Fibroblast of peridontal ligament (primary cell): ENCODE results near the gene SIRT5.

Experiments used
- DNase-seq: peaks from one replicate; pipeline ENCODE4 v3.0.0-alpha.2; 2010; ENCODE audit errors: extremely low read depth

The SIRT5 gene

DNA sequence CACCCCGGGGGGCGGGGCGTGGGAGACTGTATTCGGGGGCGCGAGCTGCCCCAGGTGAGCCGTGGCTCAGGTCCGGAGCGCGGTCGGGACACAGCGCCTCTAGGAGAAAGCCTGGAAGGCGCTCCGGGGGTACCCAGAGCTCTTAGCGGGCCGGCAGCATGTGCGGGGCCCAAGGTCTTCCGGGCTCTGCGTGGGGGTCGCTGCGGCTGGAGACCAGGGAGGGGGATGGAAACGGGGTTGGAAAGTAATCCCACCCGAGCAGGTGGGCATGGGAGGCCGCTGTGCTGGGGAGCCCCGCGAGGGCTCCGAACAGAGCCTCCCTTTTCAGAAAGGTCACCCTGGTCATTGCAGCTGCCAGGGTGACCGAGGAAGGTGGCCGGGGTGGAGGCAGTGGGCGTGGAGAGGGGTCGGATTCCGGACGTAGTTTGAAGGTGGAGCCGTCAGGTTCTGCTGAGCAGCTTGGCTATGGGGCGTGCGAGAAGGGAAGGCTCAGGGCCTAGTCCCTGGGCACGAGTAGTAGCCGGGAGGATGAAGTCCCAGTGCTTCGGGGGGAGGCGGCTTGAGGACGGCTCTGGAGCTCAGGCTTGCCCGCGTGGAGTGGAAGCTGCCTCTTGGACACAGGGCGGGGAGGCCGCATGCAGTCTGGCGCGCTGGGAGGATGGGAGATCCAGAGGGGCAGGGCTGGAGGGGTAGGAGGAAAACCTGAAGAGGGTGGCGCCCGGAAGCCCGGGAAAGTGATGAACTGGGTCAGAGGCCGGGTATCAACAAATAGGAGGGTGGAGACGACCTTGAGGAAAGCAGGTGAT lies at the start of gene SIRT5:
Gene SIRT5, plus strand, starts transcription at position 31 of the 806 bp plus-strand sequence. CDS start 9,510 bp downstream, outside the sequence.
- peak; percentile 68 for DNase-seq

DNA sequence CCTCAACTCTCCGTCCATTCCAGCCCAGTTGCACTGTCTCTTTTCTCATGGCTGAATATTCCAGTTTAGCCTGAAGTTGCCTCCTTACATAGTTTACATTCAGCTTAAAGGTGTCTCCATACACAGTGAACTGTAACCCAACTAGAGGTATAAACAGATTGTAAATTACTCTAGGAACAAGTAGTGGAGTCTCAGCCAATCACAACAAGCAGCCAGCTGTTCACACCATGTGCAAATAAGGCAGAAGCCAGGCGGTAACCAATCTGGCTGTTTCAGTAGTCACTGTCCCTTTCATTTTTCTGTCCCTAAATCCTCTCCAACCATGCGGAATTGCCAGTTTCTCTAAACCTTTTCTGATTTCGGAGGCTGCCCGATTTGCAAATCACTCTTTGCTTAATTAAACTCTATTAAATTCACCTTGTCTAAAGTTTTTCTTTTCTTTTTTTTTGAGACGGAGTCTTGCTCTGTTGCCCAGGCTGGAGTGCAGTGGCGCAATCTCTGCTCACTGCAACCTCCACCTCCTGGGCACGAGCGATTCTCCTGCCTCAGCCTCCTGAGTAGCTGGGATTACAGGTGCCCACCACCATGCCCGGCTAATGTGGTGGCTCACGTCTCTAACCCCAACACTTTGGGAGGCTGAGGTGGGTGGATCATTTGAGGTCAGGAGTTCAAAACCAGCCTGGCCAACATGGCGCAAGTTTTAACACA lies 49.4 kb upstream of the SIRT5 start:
- no peak for DNase-seq

DNA sequence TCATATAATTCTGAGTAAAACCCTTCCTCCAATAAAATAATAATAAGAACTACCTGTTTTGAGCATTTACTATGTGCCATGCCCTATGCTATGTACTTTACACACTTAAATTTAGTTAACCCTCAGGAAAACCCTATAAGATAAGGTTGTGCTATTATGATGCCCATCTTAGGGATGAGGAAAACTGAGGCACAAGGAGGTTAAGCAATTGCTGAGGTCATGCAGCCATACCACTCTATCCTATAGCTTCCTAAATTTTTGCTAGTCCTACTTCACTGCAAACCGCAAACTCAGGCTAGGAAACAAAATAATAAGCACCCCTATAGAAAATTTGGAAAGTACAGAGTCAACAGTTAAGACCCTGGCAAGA lies 48.1 kb upstream of the SIRT5 start:
- DNase-seq: no peak

DNA sequence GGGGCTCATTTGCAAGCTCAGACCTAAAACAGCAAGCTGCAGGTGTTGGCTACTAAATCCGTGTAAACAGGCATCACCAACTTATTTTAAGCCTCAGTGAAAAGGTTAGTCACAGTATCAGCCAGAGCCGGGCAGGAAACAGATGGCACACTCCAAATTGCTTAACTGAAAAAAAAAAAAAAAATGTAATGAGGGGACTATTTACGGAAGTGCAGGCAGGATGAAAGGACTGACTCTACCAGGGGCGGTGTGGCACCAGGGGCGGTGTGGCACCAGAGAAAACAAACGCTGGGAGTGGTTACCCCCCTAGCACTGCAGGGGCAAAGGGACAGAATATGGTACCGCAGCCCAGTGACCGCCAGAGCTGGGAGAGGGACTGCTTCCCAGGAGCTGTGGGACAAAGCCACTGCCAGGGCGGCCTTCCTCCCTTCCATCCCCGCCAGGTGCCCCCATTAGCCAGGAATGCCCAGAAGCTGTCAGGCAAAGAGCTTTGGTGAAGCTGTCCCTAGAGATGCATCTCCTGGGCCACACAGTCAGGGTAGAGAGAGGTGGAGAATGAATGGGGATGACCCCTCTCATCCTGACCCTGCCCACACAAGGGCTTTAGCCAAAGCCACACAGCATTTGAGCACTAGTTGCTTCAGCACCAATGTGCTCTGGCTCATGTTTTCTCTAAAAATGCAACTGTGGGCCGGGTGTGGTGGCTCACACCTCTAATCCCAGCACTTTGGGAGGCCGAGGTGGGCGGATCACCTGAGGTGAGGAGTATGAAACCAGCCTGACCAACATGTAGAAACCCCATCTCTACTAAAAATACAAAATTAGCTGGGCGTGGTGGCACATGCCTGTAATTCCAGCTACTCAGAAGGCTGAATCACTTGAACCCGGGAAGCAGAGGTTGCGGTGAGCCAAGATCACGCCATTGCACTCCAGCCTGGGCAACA lies 47.4 kb upstream of the SIRT5 start:
- no peak for DNase-seq

DNA sequence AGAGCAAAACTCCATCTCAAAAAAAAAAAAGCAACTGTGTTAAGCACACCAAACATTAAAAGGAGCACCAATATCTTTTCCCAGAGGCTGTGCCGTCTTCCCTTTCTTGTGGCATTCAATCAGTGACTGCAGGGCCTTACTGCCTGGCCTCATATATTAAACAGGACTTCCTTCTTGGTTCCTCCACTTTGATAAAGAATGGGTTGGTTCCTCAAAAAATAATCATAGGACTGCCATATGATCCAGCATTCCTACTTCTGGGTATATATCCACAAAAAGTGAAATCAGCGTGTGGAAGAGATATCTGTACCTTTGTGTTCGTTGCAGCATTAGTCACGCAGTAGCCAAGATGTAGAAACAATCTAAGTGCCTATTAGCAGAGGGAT lies 46.7 kb upstream of the SIRT5 start:
- DNase-seq: no peak

DNA sequence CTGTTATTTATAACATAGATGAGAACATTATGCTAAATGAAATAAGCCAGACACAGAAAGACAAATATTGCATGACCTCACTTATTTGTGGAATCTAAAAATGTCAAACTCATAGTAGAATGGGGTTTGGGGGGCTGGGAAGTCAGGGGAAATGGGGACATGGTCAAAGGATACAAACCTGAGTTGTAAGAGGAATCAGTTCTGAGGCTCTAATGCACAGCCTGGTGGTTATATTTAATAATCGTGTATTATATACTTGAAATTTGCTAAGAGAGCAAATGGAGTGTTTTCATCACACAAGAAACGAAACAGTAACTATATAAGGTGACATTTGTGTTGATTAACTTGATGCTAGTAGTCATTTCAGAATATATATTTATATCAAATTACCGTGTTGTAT lies 46.2 kb upstream of the SIRT5 start:
- peak; percentile 21 for DNase-seq

DNA sequence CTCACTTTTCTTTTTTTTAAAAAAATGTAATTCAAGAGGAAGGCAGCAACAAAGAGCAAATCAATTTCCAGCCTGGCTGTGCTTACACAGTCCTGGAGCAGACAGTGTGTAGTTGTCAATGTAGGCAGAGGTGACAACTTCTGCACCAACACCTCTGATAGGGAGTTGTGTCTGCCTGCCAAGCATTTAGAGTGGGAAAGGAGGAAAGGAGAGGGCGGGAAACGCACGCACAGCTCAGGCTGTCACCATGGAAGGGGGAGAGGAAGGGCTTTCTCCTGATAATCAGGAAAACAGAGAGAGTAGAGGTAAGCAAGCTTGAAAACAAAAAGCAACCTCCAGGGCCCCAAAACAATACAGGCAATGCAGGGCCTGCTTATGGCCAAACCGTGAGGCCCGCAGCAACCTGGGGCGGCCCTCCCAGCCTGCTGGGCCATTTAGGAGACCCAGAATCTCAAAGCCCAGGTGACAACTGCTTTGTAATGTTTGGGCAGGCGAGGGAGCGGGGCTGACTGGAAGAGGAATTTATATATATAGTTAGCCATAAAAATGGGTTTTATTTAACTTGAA lies 45.5 kb upstream of the SIRT5 start:
- no peak for DNase-seq

DNA sequence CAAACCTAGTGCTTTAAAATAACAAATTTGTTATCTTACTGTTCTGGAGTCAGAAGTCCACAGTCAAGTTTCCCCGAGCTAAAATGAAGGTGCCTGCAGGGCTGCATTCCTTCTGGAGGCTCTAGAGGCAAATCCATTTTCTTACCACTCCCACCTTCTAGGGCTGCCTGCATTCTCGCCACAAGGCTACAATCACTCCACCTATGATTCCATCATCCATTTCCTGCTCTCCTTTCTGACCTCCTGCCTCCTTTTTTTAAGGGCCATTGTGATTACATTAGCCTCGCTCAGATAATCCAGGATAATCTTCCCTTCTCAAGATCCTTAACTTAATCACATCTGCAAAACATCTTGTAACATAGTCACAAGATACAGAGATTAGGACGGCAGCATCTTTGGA lies 42.4 kb upstream of the SIRT5 start:
- DNase-seq: no peak

DNA sequence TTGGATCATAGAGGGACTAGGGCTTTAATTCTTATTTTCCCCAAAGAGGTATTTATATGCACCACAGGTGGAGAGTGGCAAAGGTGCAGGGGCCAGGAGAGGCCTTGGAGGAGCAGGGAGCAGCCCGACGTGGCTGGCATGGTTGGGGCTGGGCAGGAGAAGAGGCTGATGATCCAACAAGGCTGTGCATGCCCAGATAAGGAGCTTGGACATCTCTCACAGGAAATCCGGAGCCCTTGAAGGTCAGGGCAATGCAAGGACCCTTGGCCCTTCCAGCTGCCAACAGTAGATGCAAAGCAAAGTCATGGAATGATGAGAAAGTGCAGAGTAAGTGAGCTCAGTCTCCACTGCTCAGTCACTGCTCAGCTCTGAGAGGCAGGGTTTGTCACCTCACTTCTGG lies 39.9 kb upstream of the SIRT5 start:
- DNase-seq: no peak

DNA sequence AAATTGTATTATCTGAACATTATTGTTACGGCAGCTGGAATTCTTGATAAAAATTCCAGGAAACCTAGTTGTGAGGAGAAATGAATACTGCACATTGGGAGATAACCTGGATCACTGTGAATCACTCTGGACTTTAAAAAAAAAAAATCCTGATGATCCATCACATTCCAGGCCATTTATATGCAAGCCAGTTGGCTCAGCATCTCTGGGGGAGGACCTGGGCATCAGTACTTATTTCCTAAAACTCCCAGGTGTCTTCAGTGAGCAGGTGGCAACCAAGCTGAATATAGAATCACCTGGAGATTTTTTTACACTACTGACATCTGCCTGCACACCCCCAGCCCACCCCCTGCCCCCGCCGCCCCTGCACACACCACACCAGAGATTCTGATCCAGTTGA lies 39.1 kb upstream of the SIRT5 start:
- DNase-seq: no peak

DNA sequence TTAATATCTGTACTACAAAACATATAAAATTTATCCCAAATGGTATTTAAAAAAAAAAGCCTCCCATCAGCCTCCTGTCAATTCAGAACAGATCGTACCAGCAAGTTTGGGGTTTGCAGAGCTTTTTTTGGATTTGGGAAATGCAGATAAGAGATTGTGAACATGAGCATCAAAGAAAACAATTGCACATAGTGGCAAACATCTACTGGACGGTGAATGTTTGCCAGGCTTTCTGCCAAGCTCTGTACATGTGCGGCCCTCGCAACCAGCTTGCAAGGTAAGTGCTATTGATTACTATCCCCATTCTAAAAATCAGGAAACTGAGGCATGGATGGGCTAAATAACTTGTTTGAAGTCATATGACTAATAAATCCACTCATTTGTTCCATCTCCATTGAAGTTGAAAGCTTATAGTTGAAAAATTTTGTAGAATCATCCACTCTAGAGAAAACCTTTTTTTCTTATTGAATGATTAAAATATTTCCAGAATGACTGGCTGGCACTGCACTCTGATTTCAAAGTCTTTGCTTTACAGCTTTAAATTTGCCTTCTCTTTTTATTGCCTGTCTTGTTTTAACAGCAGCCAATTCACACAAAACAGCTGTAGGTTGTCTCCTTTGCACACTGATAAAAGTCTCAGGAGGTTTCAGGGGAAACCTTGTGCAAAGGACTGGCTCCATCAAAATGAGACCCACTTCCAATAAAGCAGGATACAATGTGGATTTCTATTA lies 37.4 kb upstream of the SIRT5 start:
- peak; percentile 50 for DNase-seq

DNA sequence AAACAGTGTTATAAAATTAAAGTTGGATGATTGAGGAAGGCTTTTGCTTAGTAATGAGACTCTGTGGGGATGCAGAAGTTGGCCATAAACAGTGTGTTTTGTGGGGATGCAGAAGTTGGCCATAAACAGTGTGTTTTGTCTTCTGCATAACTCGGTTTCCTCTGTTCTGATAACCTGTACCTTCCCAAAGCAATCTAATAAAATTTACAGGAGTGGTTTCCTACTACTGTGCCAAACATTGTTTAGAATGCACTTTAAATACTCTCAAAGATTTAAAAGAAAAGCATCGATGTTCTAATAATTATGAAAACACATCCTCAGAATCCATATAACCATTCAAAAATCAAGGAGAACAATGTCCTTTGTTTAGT lies 36.9 kb upstream of the SIRT5 start:
- no peak for DNase-seq

DNA sequence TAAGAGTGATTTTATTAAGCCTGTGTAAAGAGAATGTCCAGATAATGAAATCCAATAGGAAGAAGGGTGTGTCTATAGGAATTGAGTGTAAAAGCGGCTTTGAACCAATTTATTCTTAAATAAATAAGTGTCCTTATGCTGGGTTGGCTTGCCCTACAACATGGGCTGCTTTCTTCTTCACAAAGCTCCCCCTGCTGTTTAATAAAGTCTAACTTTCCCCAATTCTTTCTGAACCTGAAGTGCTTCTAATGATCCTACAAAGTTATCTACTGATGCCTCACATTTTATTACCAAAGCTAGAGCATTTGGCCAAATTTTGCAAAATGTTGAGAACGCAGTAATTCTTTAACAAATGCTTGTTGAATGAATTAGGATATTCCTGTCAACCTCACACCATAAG lies 36.3 kb upstream of the SIRT5 start:
- peak; percentile 78 for DNase-seq

DNA sequence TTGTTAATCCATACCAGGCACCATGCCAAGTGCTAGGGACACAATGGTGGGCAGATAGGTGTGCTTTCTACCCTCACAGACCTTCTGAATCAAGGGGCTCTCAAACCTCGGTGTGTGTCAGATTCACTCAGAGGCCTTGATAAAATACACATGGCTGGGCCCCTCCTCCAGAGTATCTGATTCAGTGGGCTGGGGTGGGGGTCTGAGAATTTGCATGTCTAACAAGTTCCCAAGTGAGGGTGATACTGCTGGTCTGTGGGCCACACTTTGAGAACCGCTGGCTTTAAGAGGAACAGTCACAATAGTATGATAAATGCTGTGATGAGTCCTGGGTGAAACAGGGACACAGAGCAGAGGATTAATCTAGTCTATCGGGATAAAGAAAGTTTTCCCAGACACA lies 35.8 kb upstream of the SIRT5 start:
- no peak for DNase-seq

DNA sequence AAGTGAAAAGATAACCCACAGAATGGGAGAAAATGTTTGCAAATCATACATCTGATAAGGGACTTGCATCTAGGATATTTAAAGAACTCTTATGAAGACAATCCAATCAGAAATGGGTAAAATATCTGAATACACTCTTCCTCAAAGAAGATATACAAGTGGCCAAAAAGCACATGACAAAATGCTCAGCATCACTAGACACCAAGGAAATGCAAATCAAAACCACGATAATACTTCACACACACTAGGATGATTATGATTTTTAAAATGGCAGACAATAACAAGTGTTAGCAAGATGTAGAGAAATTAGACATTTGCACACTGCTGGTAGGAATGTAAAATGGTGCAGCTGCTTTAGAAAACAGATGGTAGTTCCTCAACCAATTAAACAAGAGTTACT lies 34.8 kb upstream of the SIRT5 start:
- no peak for DNase-seq

DNA sequence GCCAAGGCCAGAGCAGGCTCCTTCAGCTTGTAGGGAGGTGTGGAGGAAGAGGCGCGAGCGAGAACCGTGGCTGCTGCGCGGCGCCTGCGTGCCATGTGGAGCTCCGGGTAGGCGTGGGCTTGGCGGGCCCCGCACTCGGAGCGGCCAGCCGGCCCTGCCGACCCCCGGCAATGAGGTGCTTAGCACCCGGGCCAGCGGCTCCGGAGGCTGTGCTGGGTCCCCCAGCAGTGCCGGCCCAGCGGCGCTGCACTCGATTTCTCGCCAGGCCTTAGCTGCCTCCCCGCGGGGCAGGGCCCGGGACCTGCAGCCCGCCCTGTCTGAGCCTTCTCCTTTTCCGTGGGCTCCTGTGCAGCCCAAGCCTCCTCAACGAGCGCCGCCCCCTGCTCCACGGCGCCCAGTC lies 32.9 kb upstream of the SIRT5 start:
- DNase-seq: no peak

DNA sequence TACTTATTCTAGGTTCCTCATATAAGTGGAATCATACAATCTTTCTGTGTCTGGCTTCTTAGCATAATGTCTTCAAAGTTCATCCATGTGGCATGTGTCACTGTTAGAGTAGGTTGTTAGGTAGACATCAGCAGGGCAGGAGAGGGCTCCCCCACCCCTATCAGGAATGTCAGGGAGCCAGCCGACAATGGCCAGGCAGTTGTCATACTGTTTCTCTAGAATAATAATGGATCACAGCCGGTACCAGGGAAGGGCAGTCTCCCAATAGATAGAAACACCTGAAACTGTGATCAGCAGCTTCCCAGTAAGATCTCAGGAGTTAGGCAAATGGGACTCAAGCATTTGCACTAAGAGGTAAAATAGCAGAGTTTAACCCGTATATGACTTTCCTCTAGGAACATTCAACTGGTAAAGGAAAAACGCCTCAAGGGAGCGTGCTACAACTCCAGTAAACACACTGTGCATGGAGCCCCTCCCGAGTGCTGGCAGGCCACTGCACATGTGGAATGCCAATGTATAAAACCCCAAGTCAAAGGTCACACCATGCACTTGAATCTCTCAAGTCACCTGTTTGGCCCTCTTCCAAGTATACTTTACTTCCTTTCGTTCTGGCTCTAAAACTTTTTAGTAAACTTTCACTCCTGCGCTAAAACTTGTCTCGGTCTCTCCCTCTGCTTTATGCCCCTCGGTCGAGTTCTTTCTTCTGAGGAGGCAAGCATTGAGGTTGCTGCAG lies 29.8 kb upstream of the SIRT5 start:
- no peak for DNase-seq

DNA sequence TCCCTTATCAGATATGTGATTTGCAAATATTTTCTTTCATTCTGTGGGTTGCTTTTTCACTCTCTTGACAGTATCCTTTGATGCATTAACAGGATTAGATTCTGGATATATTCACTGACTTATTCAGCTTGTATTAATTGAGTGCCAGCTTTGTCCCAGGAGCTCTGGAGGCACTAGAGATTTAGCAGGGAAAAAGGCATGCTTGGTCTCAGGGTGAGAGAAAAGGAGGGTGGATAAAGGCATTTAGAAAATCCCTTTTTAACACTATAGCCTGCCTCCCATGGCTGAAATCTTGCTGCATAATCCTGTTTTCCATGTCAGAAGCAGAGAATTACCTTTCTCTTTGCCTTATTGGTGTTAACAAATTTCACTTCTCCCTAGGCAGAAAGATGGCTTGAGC lies 28.5 kb upstream of the SIRT5 start:
- no peak for DNase-seq

DNA sequence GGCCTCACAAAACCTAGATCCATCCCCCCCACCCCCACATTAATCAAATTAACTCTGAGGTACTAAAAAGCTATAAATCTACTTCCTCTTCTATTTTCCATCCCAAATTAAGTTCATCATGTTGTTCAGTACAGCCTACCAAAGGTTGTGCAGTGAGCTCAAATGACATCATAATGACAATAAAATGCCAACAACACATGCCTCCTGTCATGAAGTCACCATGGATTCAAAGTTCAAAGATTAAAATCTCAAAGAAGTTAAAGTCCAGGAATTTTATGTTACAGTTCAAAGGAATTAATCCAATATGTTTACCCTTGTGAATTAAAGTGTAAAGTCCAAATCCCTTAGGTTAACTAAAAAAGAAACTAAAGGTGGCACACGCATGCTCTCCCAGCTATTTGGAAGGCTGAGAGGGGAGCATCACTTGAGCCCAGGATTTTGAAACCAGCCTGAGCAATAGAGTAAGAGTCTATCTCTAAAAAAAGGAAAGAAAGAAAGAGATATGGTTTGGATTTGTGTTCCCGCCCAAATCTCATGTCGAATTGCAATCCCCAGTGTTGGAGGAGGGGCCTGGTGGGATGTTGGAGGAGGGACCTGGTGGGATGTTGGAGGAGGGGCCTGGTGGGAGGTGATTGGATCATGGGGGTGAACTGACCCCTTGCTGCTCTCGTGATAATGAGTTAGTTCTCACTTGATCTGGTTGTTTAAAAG lies 25.7 kb upstream of the SIRT5 start:
- no peak for DNase-seq

DNA sequence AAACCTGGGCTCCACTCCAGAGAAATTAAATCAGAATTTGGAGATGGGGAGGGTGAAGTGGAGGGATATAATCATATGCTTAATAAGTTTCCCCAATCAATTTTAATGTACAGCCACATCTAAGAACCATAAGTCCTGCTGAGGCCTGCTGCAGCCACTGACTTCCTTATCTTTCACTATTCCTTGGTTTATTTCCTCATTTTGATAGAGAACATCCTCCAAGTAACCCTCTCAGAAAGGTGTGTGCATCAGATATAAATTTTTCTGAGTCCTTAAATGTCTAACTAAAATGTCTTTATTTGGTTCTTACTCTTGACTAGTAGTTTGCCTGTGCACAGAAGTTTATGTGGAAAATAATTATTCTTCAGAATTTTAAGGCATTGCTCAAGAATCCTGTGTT lies 23.7 kb upstream of the SIRT5 start:
- no peak for DNase-seq
